Neural progenitor cell (in vitro differentiated cells): ENCODE data around the gene WDR17. TPM values are rescaled to one million over a fixed set of nuclear protein-coding genes. Genes with fewer than 3 reads are reported as not detected.
A peak's percentile ranks its signal among the peaks of the same experiment; 100 is the strongest.

Experiments used
- DNase-seq: peaks from one replicate; pipeline ENCODE4 v3.0.0-alpha.2; 2016; ENCODE audit warnings: low spot score
- H2AFZ ChIP-seq: fragments of 200-600 bp; sonication (generic); replicated peaks from 2 replicates; pipeline ENCODE4 v1.6.1; 2016; ENCODE audit warnings: antibody characterized with exemption
- H3F3A ChIP-seq: fragments of 200-600 bp; sonication (generic); 2 replicates; pipeline ENCODE4 v1.6.1; 2016; ENCODE audit warnings: antibody characterized with exemption, low read depth
- H3K27ac ChIP-seq: fragments of 200-600 bp; sonication (generic); 2 replicates; pipeline ENCODE4 v1.5.1; 2016; ENCODE audit warnings: mild to moderate bottlenecking
- H3K27me3 ChIP-seq: fragments of 200-600 bp; sonication (generic); 2 replicates; pipeline ENCODE4 v1.6.1; 2016; ENCODE audit warnings: mild to moderate bottlenecking, moderate library complexity
- H3K36me3 ChIP-seq: fragments of 200-600 bp; sonication (generic); 2 replicates; pipeline ENCODE4 v1.5.1; 2016
- H3K4me1 ChIP-seq: fragments of 200-600 bp; sonication (generic); 2 replicates; pipeline ENCODE4 v1.6.1; 2016; ENCODE audit warnings: mixed run types
- H3K4me2 ChIP-seq: fragments of 200-600 bp; sonication (generic); 2 replicates; pipeline ENCODE4 v1.6.1; 2016
- H3K4me3 ChIP-seq: fragments of 200-600 bp; sonication (generic); 2 replicates; pipeline ENCODE4 v1.5.1; 2016
- H3K79me2 ChIP-seq: fragments of 200-600 bp; sonication (generic); 2 replicates; pipeline ENCODE4 v1.6.1; 2016; ENCODE audit warnings: low read depth
- H3K9ac ChIP-seq: fragments of 200-600 bp; sonication (generic); 2 replicates; pipeline ENCODE4 v1.6.1; 2016
- H3K9me3 ChIP-seq: fragments of 200-600 bp; sonication (generic); 2 replicates; pipeline ENCODE4 v1.5.1; 2016; ENCODE audit warnings: low read depth
- H4K20me1 ChIP-seq: fragments of 200-600 bp; sonication (generic); 2 replicates; pipeline ENCODE4 v1.6.1; 2016; ENCODE audit warnings: low read depth
- H3K27ac Mint-ChIP-seq: 3 replicates; pipeline ENCODE4 v1.8.0; 2021; ENCODE audit warnings: mixed read lengths
- H3K27me3 Mint-ChIP-seq: 2 replicates; pipeline ENCODE4 v1.8.0; 2022; ENCODE audit warnings: low read depth, mild to moderate bottlenecking, inconsistent platforms, moderate library complexity, mixed read lengths; ENCODE audit not compliant: insufficient read depth
- H3K36me3 Mint-ChIP-seq: 3 replicates; pipeline ENCODE4 v1.8.0; 2021; ENCODE audit warnings: mixed read lengths
- H3K4me1 Mint-ChIP-seq: 3 replicates; pipeline ENCODE4 v1.8.0; 2021; ENCODE audit warnings: mixed read lengths
- H3K4me3 Mint-ChIP-seq: 3 replicates; pipeline ENCODE4 v1.8.0; 2021; ENCODE audit warnings: mild to moderate bottlenecking, moderate library complexity, mixed read lengths
- H3K9me3 Mint-ChIP-seq: 3 replicates; pipeline ENCODE4 v1.8.0; 2020; ENCODE audit warnings: mixed read lengths
- CTCF ChIP-seq: fragments of 200-600 bp; sonication (generic); IDR thresholded peaks from 2 replicates; pipeline ENCODE4 v1.5.1; 2017; ENCODE audit warnings: antibody characterized with exemption, mild to moderate bottlenecking
- EZH2 ChIP-seq: fragments of 200-600 bp; sonication (generic); IDR thresholded peaks from 2 replicates; pipeline ENCODE4 v1.6.1; 2017; ENCODE audit warnings: antibody characterized with exemption, mild to moderate bottlenecking, moderate library complexity
- EZH2phosphoT487 ChIP-seq: fragments of 200-600 bp; sonication (generic); IDR thresholded peaks from 2 replicates; pipeline ENCODE4 v1.6.1; 2017; ENCODE audit warnings: antibody characterized with exemption
- small RNA-seq: library from RNA; depleted of rRNA; stranded (forward); fragments of <200 nt; gene quantifications from one replicate; pipeline ENCODE3, GENCODE V24; 2015
- total RNA-seq: library from RNA; depleted of rRNA; stranded (reverse); fragments of >200 nt; gene quantifications from 2 replicates; pipeline ENCODE4 v1.2.3, GENCODE V29; 2015; ENCODE audit warnings: low replicate concordance

The WDR17 gene
- total RNA-seq, 1 donor from 2014 or later: 9.1 TPM

DNA sequence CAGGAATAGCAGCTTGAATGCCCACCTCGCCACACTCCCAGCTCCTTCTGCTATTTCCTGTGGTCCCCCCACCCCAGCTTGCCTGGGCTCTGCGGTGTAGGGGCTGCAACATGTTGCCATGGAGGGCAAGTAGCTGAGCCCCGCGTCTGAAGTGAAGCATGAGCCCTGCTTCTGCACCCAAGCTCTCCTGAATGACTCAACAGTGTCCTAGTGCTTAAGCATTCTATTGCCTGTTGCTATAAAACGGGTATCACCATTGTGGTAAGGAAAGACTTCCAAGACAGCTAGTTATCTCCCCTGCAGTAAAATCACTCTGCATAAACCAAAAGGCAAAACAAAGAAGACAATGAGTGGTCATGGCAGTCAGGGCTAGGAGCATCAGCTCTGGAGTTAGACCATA, 161.1 kb downstream of the WDR17 start:
- Histone ChIP-seq H4K20me1 (no peaks in the 10 kb centered on the region), H3K9me3 (no peaks in the 10 kb centered on the region), H3K27me3 (no peaks in the 10 kb centered on the region), H3K36me3 (no peaks in the 10 kb centered on the region), H3K79me2 (no peaks in the 10 kb centered on the region), H3K9ac (no peak overlapping the region), H3K27ac (no peak overlapping the region), H3K4me1 (no peaks in the 10 kb centered on the region), H3F3A (no peaks in the 10 kb centered on the region), H3K4me2 (no peak overlapping the region), H3K4me3 (no peak overlapping the region), H2AFZ (no peak overlapping the region)
- Mint-ChIP-seq H3K4me1 (peaks cover 8% of the 10 kb centered on the region), H3K9me3 (no peaks in the 10 kb centered on the region), H3K27me3 (peaks cover 8% of the 10 kb centered on the region), H3K27ac (no peak overlapping the region), H3K36me3 (no peaks in the 10 kb centered on the region), H3K4me3 (no peak overlapping the region)
- DNase-seq: no peak
- TF ChIP-seq EZH2 (no peak), EZH2phosphoT487 (no peak), CTCF (no peak)

GRCh38 chr4:176229645-176230044, 164.0 kb downstream of the WDR17 start:
- Histone ChIP-seq H3K36me3 (no peaks in the 10 kb centered on the region), H3K4me2 (no peak overlapping the region), H3K27me3 (no peaks in the 10 kb centered on the region), H3K9ac (no peak overlapping the region), H2AFZ (peak overlapping the region; percentile 85), H4K20me1 (no peaks in the 10 kb centered on the region), H3F3A (no peaks in the 10 kb centered on the region), H3K79me2 (no peaks in the 10 kb centered on the region), H3K27ac (no peak overlapping the region), H3K4me3 (no peak overlapping the region), H3K9me3 (no peaks in the 10 kb centered on the region), H3K4me1 (no peaks in the 10 kb centered on the region)
- H3K4me3 Mint-ChIP-seq: no peak overlapping the region
- peaks cover 5% of the 10 kb centered on the region for H3K27me3 Mint-ChIP-seq
- DNase-seq: no peak
- TF ChIP-seq EZH2phosphoT487 (no peak), EZH2 (no peak), CTCF (no peak)
- peaks cover 2% of the 10 kb centered on the region for H3K9me3 Mint-ChIP-seq
- no peak overlapping the region for H3K27ac Mint-ChIP-seq
- H3K4me1 Mint-ChIP-seq: peaks cover 8% of the 10 kb centered on the region
- no peaks in the 10 kb centered on the region for H3K36me3 Mint-ChIP-seq

Small RNAs within 50 kb of the gene (small RNA-seq; reads per million reads assigned to genes)
- not detected for gene RF00432

Other genes starting within 250 kb of the WDR17 start
- gene SPATA4, start 129.7 kb downstream of the WDR17 start, total RNA-seq: 0.09 TPM in 1 of 2 replicates, not detected in the other
- not detected in 2 replicates for gene ASB5, start 203.4 kb downstream of the WDR17 start, total RNA-seq